HepG2 (cell line): ENCODE data around the gene APOC4. TPM values are rescaled to one million over a fixed set of nuclear protein-coding genes. Genes with fewer than 3 reads are reported as not detected.

Source experiments
- CHD2 ChIP-seq: IDR thresholded peaks from 2 replicates; pipeline ENCODE4 v1.6.1; 2011; ENCODE audit warnings: low read depth, low read length, improper control_type of control experiment
- HNRNPK ChIP-seq: fragments of 200-400 bp; formaldehyde crosslinking; IDR thresholded peaks from 2 replicates; pipeline ENCODE4 v1.6.1; 2018; ENCODE audit warnings: low read length, low read depth, moderate library complexity, mild to moderate bottlenecking; ENCODE audit not compliant: poor library complexity, severe bottlenecking
- KDM5A ChIP-seq: fragments of 200-600 bp; sonication (generic); IDR thresholded peaks from 2 replicates; pipeline ENCODE4 v1.7.0; 2018; ENCODE audit warnings: antibody characterized with exemption, mild to moderate bottlenecking, low read length, borderline replicate concordance
- NR2C2 ChIP-seq: sonication (generic); formaldehyde crosslinking; IDR thresholded peaks from 2 replicates; pipeline ENCODE4 v1.4.0; 2020; ENCODE audit warnings: missing genetic modification reagents, mild to moderate bottlenecking, moderate library complexity, borderline replicate concordance
- TARDBP ChIP-seq: sonication (generic); formaldehyde crosslinking; IDR thresholded peaks from 2 replicates; pipeline ENCODE4 v1.8.0; 2022; ENCODE audit warnings: mild to moderate bottlenecking, missing genetic modification reagents
- YY1 ChIP-seq: IDR thresholded peaks from 2 replicates; pipeline ENCODE4 v1.6.1; 2011; ENCODE audit warnings: low read length, low read depth, moderate library complexity, mild to moderate bottlenecking; ENCODE audit not compliant: insufficient read depth, insufficient replicate concordance
- ZKSCAN1 ChIP-seq: fragments of 150-350 bp; IDR thresholded peaks from 2 replicates; pipeline ENCODE4 v1.6.1; 2014; ENCODE audit warnings: low read length
- ZNF546 ChIP-seq: sonication (generic); formaldehyde crosslinking; conservative IDR thresholded peaks from 2 replicates; pipeline ENCODE4 v1.8.1; 2023; ENCODE audit warnings: mild to moderate bottlenecking, missing genetic modification reagents
- polyA plus RNA-seq, 8 experiments: library from polyadenylated mRNA; depleted of rRNA in 3 of 8; stranded (reverse) in 7 of 8; unstranded in 1 of 8; fragments of >200 nt; fragmentation: Illumina TruSeq in 4 of 8; extraction: Trizol in 4 of 8; gene quantifications; 2 replicates each; pipeline versions ENCODE4 v1.2.1 to v1.2.3, GENCODE V29; 2011 to 2016; ENCODE audit warnings: low read depth in 4 of 8, missing spikeins in 1 of 8, mixed read lengths in 1 of 8; ENCODE audit not compliant: insufficient read depth in 1 of 8
- total RNA-seq, 5 experiments: library from RNA; depleted of rRNA; stranded (reverse); fragments of >200 nt; fragmentation: Illumina TruSeq; extraction: Trizol; gene quantifications; 2 replicates each; pipeline ENCODE4 v1.2.3, GENCODE V29; 2016; ENCODE audit warnings: low read depth in 1 of 5
- TF ChIP-seq, protein P1 (sequence below): sonication (generic); formaldehyde crosslinking; IDR thresholded peaks from 2 replicates; pipeline ENCODE4; 2020; ENCODE audit warnings: missing genetic modification reagents, mild to moderate bottlenecking, borderline replicate concordance
- TF ChIP-seq, protein P2 (sequence below): sonication (generic); formaldehyde crosslinking; IDR thresholded peaks from 2 replicates; pipeline ENCODE4 v1.4.0; 2020; ENCODE audit warnings: mild to moderate bottlenecking, missing genetic modification reagents
- TF ChIP-seq, protein P3 (sequence below): sonication (generic); formaldehyde crosslinking; IDR thresholded peaks from 2 replicates; pipeline ENCODE4 v1.4.0; 2020; ENCODE audit warnings: missing genetic modification reagents

The APOC4 gene
- total and polyA plus RNA-seq, 2 of the 13 experiments (the other 11 are each of a cell fraction or from before 2014, with no cell fraction given): 0.46 TPM; not detected in 1

DNA sequence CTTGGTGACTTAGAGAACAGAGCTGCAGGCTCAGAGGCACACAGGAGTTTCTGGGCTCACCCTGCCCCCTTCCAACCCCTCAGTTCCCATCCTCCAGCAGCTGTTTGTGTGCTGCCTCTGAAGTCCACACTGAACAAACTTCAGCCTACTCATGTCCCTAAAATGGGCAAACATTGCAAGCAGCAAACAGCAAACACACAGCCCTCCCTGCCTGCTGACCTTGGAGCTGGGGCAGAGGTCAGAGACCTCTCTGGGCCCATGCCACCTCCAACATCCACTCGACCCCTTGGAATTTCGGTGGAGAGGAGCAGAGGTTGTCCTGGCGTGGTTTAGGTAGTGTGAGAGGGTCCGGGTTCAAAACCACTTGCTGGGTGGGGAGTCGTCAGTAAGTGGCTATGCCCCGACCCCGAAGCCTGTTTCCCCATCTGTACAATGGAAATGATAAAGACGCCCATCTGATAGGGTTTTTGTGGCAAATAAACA is 17.8 kb upstream of the APOC4 start (continued):
- TF ChIP-seq, protein P1, sequence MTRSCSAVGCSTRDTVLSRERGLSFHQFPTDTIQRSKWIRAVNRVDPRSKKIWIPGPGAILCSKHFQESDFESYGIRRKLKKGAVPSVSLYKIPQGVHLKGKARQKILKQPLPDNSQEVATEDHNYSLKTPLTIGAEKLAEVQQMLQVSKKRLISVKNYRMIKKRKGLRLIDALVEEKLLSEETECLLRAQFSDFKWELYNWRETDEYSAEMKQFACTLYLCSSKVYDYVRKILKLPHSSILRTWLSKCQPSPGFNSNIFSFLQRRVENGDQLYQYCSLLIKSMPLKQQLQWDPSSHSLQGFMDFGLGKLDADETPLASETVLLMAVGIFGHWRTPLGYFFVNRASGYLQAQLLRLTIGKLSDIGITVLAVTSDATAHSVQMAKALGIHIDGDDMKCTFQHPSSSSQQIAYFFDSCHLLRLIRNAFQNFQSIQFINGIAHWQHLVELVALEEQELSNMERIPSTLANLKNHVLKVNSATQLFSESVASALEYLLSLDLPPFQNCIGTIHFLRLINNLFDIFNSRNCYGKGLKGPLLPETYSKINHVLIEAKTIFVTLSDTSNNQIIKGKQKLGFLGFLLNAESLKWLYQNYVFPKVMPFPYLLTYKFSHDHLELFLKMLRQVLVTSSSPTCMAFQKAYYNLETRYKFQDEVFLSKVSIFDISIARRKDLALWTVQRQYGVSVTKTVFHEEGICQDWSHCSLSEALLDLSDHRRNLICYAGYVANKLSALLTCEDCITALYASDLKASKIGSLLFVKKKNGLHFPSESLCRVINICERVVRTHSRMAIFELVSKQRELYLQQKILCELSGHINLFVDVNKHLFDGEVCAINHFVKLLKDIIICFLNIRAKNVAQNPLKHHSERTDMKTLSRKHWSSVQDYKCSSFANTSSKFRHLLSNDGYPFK (CRISPR knock-in tag): peak; percentile 58; the same call in 1 of the 2 replicates
- TF ChIP-seq ZNF546 (CRISPR knock-in tag) (peak; percentile 80; the same call in 1 of the 2 replicates), ZKSCAN1 (no peak), CHD2 (peak; percentile 81), YY1 (peak; percentile 55), NR2C2 (peak; percentile 91), KDM5A (no peak), HNRNPK (peak; percentile 7), TARDBP (peak; percentile 97)
- TF ChIP-seq, protein P2, sequence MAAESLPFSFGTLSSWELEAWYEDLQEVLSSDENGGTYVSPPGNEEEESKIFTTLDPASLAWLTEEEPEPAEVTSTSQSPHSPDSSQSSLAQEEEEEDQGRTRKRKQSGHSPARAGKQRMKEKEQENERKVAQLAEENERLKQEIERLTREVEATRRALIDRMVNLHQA (CRISPR knock-in tag): no peak
- TF ChIP-seq, protein P3, sequence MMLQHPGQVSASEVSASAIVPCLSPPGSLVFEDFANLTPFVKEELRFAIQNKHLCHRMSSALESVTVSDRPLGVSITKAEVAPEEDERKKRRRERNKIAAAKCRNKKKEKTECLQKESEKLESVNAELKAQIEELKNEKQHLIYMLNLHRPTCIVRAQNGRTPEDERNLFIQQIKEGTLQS (CRISPR knock-in tag): peak; percentile 93
